ENCODE results near the gene CHTOP. TPM values are rescaled to one million over a fixed set of nuclear protein-coding genes. Genes with fewer than 3 reads are reported as not detected.

CHTOP gene
- total and polyA plus RNA-seq, 2 of the 13 experiments (the other 11 are each of a cell fraction or from before 2014, with no cell fraction given): 38.0 to 51.9 TPM

GRCh38 chr1:153655333-153655732 lies 21.5 kb downstream of the CHTOP start (continued):
- 0 out of 2 replicates have a peak, but pooled peaks have one; percentile 6 for TF ChIP-seq AHDC1 (CRISPR knock-in tag; IDR thresholded peaks at IDR 0.05; ENCODE audit: borderline replicate concordance)
- TF ChIP-seq ZNF547 (CRISPR knock-in tag; IDR thresholded peaks at IDR 0.05): no peak
- TF ChIP-seq ZNF282 (IDR thresholded peaks at IDR 0.05; ENCODE audit: partially characterized antibody): no peak
- no peak for TF ChIP-seq ZNF207 (IDR thresholded peaks at IDR 0.05; ENCODE audit: borderline replicate concordance)
- TF ChIP-seq ZFY (CRISPR knock-in tag; IDR thresholded peaks at IDR 0.05): peak; percentile 12; the same call in 1 of the 2 replicates
- TF ChIP-seq MZF1 (CRISPR knock-in tag; IDR thresholded peaks at IDR 0.05; ENCODE audit: borderline replicate concordance): no peak
- TF ChIP-seq POLR2AphosphoS5 (IDR thresholded peaks at IDR 0.05; ENCODE audit: low read depth, low read length): no peak
- no peak for TF ChIP-seq SIX4 (CRISPR knock-in tag; IDR thresholded peaks at IDR 0.05)
- TF ChIP-seq JUN (CRISPR knock-in tag; IDR thresholded peaks at IDR 0.05): no peak
- TF ChIP-seq NFATC3 (CRISPR knock-in tag; IDR thresholded peaks at IDR 0.05): no peak
- no peak for TF ChIP-seq SOX6 (IDR thresholded peaks at IDR 0.05)
- TF ChIP-seq SOX6 (CRISPR knock-in tag; IDR thresholded peaks at IDR 0.05): peak; percentile 34; the same call in 1 of the 2 replicates
- no peak for TF ChIP-seq FOXA1 (IDR thresholded peaks at IDR 0.05)
- TF ChIP-seq FOXA1 (CRISPR knock-in tag; IDR thresholded peaks at IDR 0.05): peak; percentile 24; the same call in 1 of the 2 replicates
- 0 out of 2 replicates have a peak, but pooled peaks have one; percentile 14 for TF ChIP-seq NR2F6 (IDR thresholded peaks at IDR 0.05)
- peak; percentile 26; the same call in 1 of the 2 replicates for TF ChIP-seq NR2F6 (CRISPR knock-in tag; IDR thresholded peaks at IDR 0.05)
- TF ChIP-seq PHB2 (IDR thresholded peaks at IDR 0.05; ENCODE audit: partially characterized antibody): no peak
- TF ChIP-seq ARNT (IDR thresholded peaks at IDR 0.05): no peak
- no peak for TF ChIP-seq RFX1 (IDR thresholded peaks at IDR 0.05)
- peak; percentile 54 for TF ChIP-seq GATAD2A (CRISPR knock-in tag; IDR thresholded peaks at IDR 0.05)
- TF ChIP-seq ZBTB43 (CRISPR knock-in tag; conservative IDR thresholded peaks at IDR 0.05): no peak
- no peak for TF ChIP-seq ZSCAN12 (CRISPR knock-in tag; IDR thresholded peaks at IDR 0.05)
- TF ChIP-seq DMTF1 (CRISPR knock-in tag; IDR thresholded peaks at IDR 0.05): no peak
- TF ChIP-seq KDM3A (CRISPR knock-in tag; IDR thresholded peaks at IDR 0.05; ENCODE audit: low read depth): no peak
- TF ChIP-seq THAP11 (CRISPR knock-in tag; IDR thresholded peaks at IDR 0.05): 0 out of 2 replicates have a peak, but pooled peaks have one; percentile 44
- TF ChIP-seq TOE1 (CRISPR knock-in tag; IDR thresholded peaks at IDR 0.05): no peak
- 0 out of 2 replicates have a peak, but pooled peaks have one; percentile 28 for TF ChIP-seq ZNF205 (CRISPR knock-in tag; IDR thresholded peaks at IDR 0.05)

Data from HepG2 (cell line).